Choroid plexus epithelial cell (primary cell): ENCODE measurements around the gene JUNB.

Experiments used
- DNase-seq: peaks from one replicate; pipeline ENCODE4 v3.0.0-alpha.2; 2010; ENCODE audit warnings: low read depth
- H3K4me3 ChIP-seq: 2 replicates; pipeline ENCODE4 v1.5.1; 2011; ENCODE audit warnings: low read depth, mild to moderate bottlenecking, control low read depth, low read length, moderate library complexity
- CTCF ChIP-seq: conservative IDR thresholded peaks from 2 replicates; pipeline ENCODE4 v1.5.1; 2011; ENCODE audit warnings: low read depth, mild to moderate bottlenecking, control low read depth, inconsistent platforms, low read length, moderate library complexity

JUNB gene

GRCh38 chr19:12764698-12765097 lies 26.6 kb upstream of the JUNB start:
- no peak overlapping the region for H3K4me3 ChIP-seq
- no peak for TF ChIP-seq CTCF
- DNase-seq = no peak

DNA sequence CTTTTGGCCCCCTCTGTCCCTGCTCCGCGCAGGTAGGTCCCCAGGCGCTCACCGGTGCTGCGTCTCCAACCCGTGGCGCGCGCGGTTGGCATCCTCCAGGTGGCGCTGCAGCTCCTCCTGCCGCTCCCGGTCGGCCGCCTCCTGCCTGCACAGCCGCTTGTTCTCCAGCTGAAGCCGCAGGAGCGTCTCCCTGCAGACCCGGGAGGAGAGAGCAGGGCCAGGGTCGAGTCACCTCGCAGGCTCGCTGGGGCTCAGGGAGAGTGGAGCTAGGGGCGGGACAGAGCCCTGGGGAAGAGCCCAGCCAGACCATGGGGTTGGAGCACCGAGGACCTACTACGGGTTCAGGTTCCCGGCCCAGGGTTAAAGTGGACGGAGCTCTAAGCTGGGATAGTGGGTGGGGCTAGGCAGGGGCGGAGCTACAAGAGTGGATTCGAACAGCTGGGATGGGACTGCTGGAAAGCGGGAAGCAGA lies 25.2 kb upstream of the JUNB start:
- H3K4me3 ChIP-seq = peak overlapping the region; percentile 64
- peak; percentile 81 for TF ChIP-seq CTCF
- peak; percentile 83 for DNase-seq

- DNase-seq = no peak
- no peak for TF ChIP-seq CTCF
- no peak overlapping the region for H3K4me3 ChIP-seq
These were observed 24.1 kb upstream of the JUNB start for GRCh38 chr19:12767150-12767549.

GRCh38 chr19:12767666-12768065 lies 23.6 kb upstream of the JUNB start:
- no peak for TF ChIP-seq CTCF
- DNase-seq = no peak
- H3K4me3 ChIP-seq = no peak overlapping the region

- DNase-seq = no peak
- TF ChIP-seq CTCF = no peak
- no peak overlapping the region for H3K4me3 ChIP-seq
These were observed 21.6 kb upstream of the JUNB start for GRCh38 chr19:12769689-12770088.

DNA sequence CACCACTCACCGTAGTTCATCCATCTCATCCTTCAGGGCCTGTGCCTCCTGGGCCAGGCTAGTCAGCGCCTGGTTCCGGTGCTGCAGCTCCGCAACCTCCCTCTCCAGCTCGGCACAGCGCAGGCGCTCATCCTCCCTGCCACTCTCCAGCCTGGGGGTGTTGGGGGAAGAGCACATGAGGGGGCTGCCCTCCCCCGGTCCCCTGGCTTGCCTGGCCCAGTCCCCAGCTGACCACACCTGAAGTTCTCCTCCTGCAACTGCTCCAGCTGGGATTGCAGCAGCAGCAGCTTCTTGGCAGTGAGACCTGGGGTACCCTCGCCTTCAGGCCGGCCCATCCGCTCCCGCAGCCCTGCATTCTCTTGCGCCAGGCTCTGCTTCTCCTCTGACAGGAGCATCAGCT lies 20.4 kb upstream of the JUNB start:
- no peak overlapping the region for H3K4me3 ChIP-seq
- DNase-seq = no peak
- TF ChIP-seq CTCF = no peak

GRCh38 chr19:12772323-12772722 lies 19.0 kb upstream of the JUNB start:
- no peak for DNase-seq
- TF ChIP-seq CTCF = no peak
- H3K4me3 ChIP-seq = no peak overlapping the region
